Uterus (tissue), 4 donors: ENCODE data around the gene TRIM21. TPM values are rescaled to one million over a fixed set of nuclear protein-coding genes. Genes with fewer than 3 reads are reported as not detected.
"Not testable (repeated sequence)": the region's sequence is repeated elsewhere in the genome, so short reads cannot be mapped to it uniquely, and the experiment has no call there.

Source experiments
- DNase-seq, 2 donors: peaks; one replicate each; pipeline ENCODE4 v3.0.0-alpha.2; 2019 to 2020
- H3K27ac ChIP-seq, 2 donors: fragments of 200-600 bp; sonication (generic); 1 replicate in 1 of 2; 2 replicates in 1 of 2; pipeline ENCODE4 v1.5.1; 2016 to 2018
- H3K27me3 ChIP-seq, 2 donors: fragments of 200-600 bp; sonication (generic); one replicate each; pipeline ENCODE4 v1.5.1; 2018 to 2019; ENCODE audit warnings: control low read depth in 1 of 2
- H3K36me3 ChIP-seq, 2 donors: fragments of 200-600 bp; sonication (generic); one replicate each; pipeline ENCODE4 v1.5.1; 2019; ENCODE audit warnings: control low read depth in 1 of 2
- H3K4me1 ChIP-seq, 2 donors: fragments of 200-600 bp; sonication (generic); one replicate each; pipeline ENCODE4 v1.5.1; 2018 to 2019; ENCODE audit warnings: control low read depth in 1 of 2
- H3K4me3 ChIP-seq, 2 donors: fragments of 200-600 bp; sonication (generic); 1 replicate in 1 of 2; 2 replicates in 1 of 2; pipeline ENCODE4 v1.5.1; 2018 to 2019; ENCODE audit warnings: mild to moderate bottlenecking in 1 of 2
- H3K9me3 ChIP-seq, 2 donors: fragments of 200-600 bp; sonication (generic); one replicate each; pipeline ENCODE4 v1.5.1; 2019; ENCODE audit warnings: control low read depth in 1 of 2
- CTCF ChIP-seq, 4 experiments: fragments of 200-600 bp in 2 of 4; fragments of 450-650 bp in 2 of 4; sonication (generic) in 2 of 4; IDR thresholded peaks; one replicate each; pipeline ENCODE4 v1.5.1; 2016 to 2019; ENCODE audit warnings: antibody characterized with exemption in 4 of 4, mild to moderate bottlenecking in 2 of 4, moderate library complexity in 1 of 4
- POLR2A ChIP-seq, 2 donors: fragments of 450-650 bp; IDR thresholded peaks; one replicate each; pipeline ENCODE4 v1.6.1; 2016; ENCODE audit warnings: antibody characterized with exemption in 2 of 2, mild to moderate bottlenecking in 1 of 2, moderate library complexity in 1 of 2
- intact Hi-C: fragments of 100-400 bp; cut with DNase I; formaldehyde crosslinking; loops from one replicate; pipeline ENCODE4 v1.15.1; 2023; ENCODE audit warnings: low total_unique reads
- total RNA-seq, 4 donors: library from RNA; depleted of rRNA in 3 of 4; stranded (reverse); fragments of >200 nt in 3 of 4; gene quantifications; one replicate each; pipeline versions ENCODE4 v1.1.0 to v1.2.4, GENCODE V29; 2014 to 2023
- donor health status: DM: yes; HTN: yes; CAD: no.

Gene TRIM21
- total RNA-seq, 4 donors from 2014 or later = 5.0 to 28.0 (median 17.0) TPM

GRCh38 chr11:4418403-4418802 lies 24.9 kb upstream of the TRIM21 start:
- no peak for DNase-seq

GRCh38 chr11:4416816-4417215 lies 23.3 kb upstream of the TRIM21 start:
- H3K27ac ChIP-seq = no peak overlapping the region
- H3K4me1 ChIP-seq = no peaks in the 10 kb centered on the region
- TF ChIP-seq POLR2A (IDR thresholded peaks at IDR 0.05) (no peak), CTCF (IDR thresholded peaks at IDR 0.05) (no peak)
- no peaks in the 10 kb centered on the region for H3K27me3 ChIP-seq
- H3K9me3 ChIP-seq = no peaks in the 10 kb centered on the region
- H3K4me3 ChIP-seq = no peak overlapping the region
- DNase-seq = no peak
- intact Hi-C loops = no loop called here
- H3K36me3 ChIP-seq = no peaks in the 10 kb centered on the region

More at GRCh38 chr11:4418403-4418802, 24.9 kb upstream of the TRIM21 start:
- Histone ChIP-seq H3K4me1 (no peaks in the 10 kb centered on the region), H3K36me3 (no peaks in the 10 kb centered on the region), H3K27ac (no peak overlapping the region), H3K9me3 (no peaks in the 10 kb centered on the region), H3K27me3 (no peaks in the 10 kb centered on the region), H3K4me3 (no peak overlapping the region)
- no peak for TF ChIP-seq POLR2A (IDR thresholded peaks at IDR 0.05)
- no peak for TF ChIP-seq CTCF (IDR thresholded peaks at IDR 0.05)
- intact Hi-C loops = no loop called here

- Histone ChIP-seq H3K27me3 (no peaks in the 10 kb centered on the region), H3K27ac (no peak overlapping the region), H3K4me1 (no peaks in the 10 kb centered on the region), H3K4me3 (no peak overlapping the region), H3K36me3 (no peaks in the 10 kb centered on the region), H3K9me3 (no peaks in the 10 kb centered on the region)
- intact Hi-C loops = no loop called here
- TF ChIP-seq POLR2A (IDR thresholded peaks at IDR 0.05) (no peak), CTCF (IDR thresholded peaks at IDR 0.05) (no peak)
- no peak for DNase-seq
Observed at GRCh38 chr11:4416306-4416705, 22.8 kb upstream of the TRIM21 start.

- H3K27ac ChIP-seq, H3K9me3 ChIP-seq, H3K36me3 ChIP-seq, intact Hi-C loops, DNase-seq, H3K4me1 ChIP-seq, H3K27me3 ChIP-seq, H3K4me3 ChIP-seq: not testable (repeated sequence)
Observed at GRCh38 chr11:4406206-4406605, 12.7 kb upstream of the TRIM21 start.

DNA sequence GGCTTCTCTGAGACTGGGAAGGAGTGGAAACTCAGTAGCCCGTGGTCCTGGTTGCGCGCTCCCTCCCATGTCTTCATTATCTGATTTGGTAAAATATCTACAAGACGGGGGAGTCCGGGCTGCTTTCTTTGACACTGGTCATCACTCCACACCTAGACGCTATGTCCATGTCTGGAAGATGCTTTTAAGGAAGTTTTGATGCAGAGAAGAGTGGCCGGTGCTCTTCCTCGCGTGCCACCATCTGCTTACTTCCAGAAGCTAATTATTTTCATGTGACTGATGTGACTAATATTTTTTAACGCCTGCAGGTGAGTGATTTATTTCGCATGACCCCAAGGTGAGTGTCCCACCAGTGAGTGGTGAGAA lies 339 bp upstream of the TRIM21 start:
- Histone ChIP-seq H3K36me3 (no peaks in the 10 kb centered on the region), H3K9me3 (no peaks in the 10 kb centered on the region), H3K27ac (peak overlapping the region; percentile 83 to 90), H3K27me3 (no peaks in the 10 kb centered on the region), H3K4me3 (peak overlapping the region; percentile 89 to 96), H3K4me1 (no peaks in the 10 kb centered on the region)
- DNase-seq = no peak
- TF ChIP-seq CTCF (IDR thresholded peaks at IDR 0.05) = no peak
- TF ChIP-seq POLR2A (IDR thresholded peaks at IDR 0.05) = no peak
- intact Hi-C loops = no loop called here

GRCh38 chr11:4388221-4388620 lies 5.3 kb downstream of the TRIM21 start:
- Histone ChIP-seq H3K36me3 (no peaks in the 10 kb centered on the region), H3K9me3 (no peaks in the 10 kb centered on the region), H3K4me1 (no peaks in the 10 kb centered on the region), H3K4me3 (no peak overlapping the region), H3K27ac (no peak overlapping the region), H3K27me3 (no peaks in the 10 kb centered on the region)
- no peak for DNase-seq
- TF ChIP-seq CTCF (IDR thresholded peaks at IDR 0.05) (no peak), POLR2A (IDR thresholded peaks at IDR 0.05) (no peak)
- intact Hi-C loops = no loop called here
